ENCODE data around the gene AGXT.

Gene AGXT

GRCh38 chr2:240916571-240917008 lies 48.0 kb downstream of the AGXT start:
- DNase-seq, result no peak

- DNase-seq, result no peak
Observed at GRCh38 chr2:240917009-240917683, 48.5 kb downstream of the AGXT start.

- DNase-seq, result no peak
Observed at GRCh38 chr2:240917684-240918257, 49.1 kb downstream of the AGXT start.

- no peak for DNase-seq
Observed at GRCh38 chr2:240918258-240919091, 49.9 kb downstream of the AGXT start.

GRCh38 chr2:240919161-240919781 lies 50.6 kb downstream of the AGXT start:
- no peak for DNase-seq

GRCh38 chr2:240919786-240920782 lies 51.5 kb downstream of the AGXT start:
- DNase-seq, result no peak

- DNase-seq, result no peak
Observed at GRCh38 chr2:240920783-240921231, 52.2 kb downstream of the AGXT start.

- DNase-seq, result peak in 1 of 2 donors; percentile 0
Observed at GRCh38 chr2:240921311-240921994, 52.8 kb downstream of the AGXT start.

- no peak for DNase-seq
Observed at GRCh38 chr2:240921995-240922244, 53.3 kb downstream of the AGXT start.

- DNase-seq, result peak in 1 of 2 donors; percentile 1
Observed at GRCh38 chr2:240922245-240922981, 53.8 kb downstream of the AGXT start.

- peak in 1 of 2 donors; percentile 0 for DNase-seq
Observed at GRCh38 chr2:240922982-240923537, 54.4 kb downstream of the AGXT start.

GRCh38 chr2:240925191-240925567 lies 56.6 kb downstream of the AGXT start:
- DNase-seq, result no peak

GRCh38 chr2:240925568-240926515 lies 57.2 kb downstream of the AGXT start:
- no peak for DNase-seq

- DNase-seq, result no peak
Observed at GRCh38 chr2:240926516-240927389, 58.1 kb downstream of the AGXT start.

GRCh38 chr2:240927390-240927781 lies 58.8 kb downstream of the AGXT start:
- no peak for DNase-seq

- DNase-seq, result no peak
Observed at GRCh38 chr2:240928476-240929363, 60.1 kb downstream of the AGXT start.

- DNase-seq, result no peak
Observed at GRCh38 chr2:240929364-240930095, 60.9 kb downstream of the AGXT start.
